OCI-LY7 (cell line): ENCODE results near the gene FAM107B.

Experiments used
- CTCF ChIP-seq: fragments of 200-600 bp; sonication (generic); conservative IDR thresholded peaks from 2 replicates; pipeline ENCODE4 v1.5.1; 2014; ENCODE audit warnings: mild to moderate bottlenecking, antibody characterized with exemption, low read length, moderate library complexity, mixed read lengths
- EZH2phosphoT487 ChIP-seq: fragments of 200-600 bp; sonication (generic); IDR thresholded peaks from 2 replicates; pipeline ENCODE4 v1.6.1; 2018; ENCODE audit warnings: low read depth, borderline replicate concordance, mild to moderate bottlenecking, mixed run types, antibody characterized with exemption, low read length, moderate library complexity, mixed read lengths

DNA sequence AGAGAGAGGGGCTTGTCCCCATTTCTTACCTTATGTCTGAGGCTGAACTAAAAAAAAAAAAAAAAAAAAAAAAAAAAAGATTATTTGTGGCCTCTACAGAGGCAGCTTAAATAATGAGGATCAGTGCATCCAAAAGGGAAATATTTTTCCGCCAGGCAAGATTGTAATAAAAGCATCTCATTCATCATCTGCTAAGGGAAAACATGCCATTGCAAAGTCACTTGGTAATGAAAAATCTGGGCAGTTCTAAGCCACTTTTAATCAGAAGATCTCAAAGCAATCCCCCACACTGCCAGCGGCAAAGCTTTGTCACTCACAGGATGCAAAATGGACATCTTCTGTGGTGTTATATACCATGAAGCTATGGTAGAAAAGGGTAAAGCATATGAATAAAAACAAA lies 3.8 kb downstream of the FAM107B start:
- no peak for TF ChIP-seq CTCF
- no peak for TF ChIP-seq EZH2phosphoT487
